Nephron (organoid): ENCODE results near the gene SLC25A30.
"Not testable (repeated sequence)": the region's sequence is repeated elsewhere in the genome, so short reads cannot be mapped to it uniquely, and the experiment has no call there.

Experiments used
- H3K27ac Mint-ChIP-seq, 3 experiments: 2 replicates each; pipeline ENCODE4 v1.8.0; 2020; ENCODE audit warnings: mixed read lengths in 3 of 3, mild to moderate bottlenecking in 2 of 3, moderate library complexity in 1 of 3
- H3K27me3 Mint-ChIP-seq: 2 replicates; pipeline ENCODE4 v1.8.0; 2021; ENCODE audit warnings: low read depth, mild to moderate bottlenecking, moderate library complexity, mixed read lengths
- H3K36me3 Mint-ChIP-seq: 2 replicates; pipeline ENCODE4 v1.8.0; 2020; ENCODE audit warnings: low read depth, mixed read lengths
- H3K4me1 Mint-ChIP-seq: 2 replicates; pipeline ENCODE4 v1.8.0; 2020; ENCODE audit warnings: mixed read lengths
- H3K4me3 Mint-ChIP-seq, 3 experiments: 2 replicates each; pipeline ENCODE4 v1.8.0; 2020; ENCODE audit warnings: mild to moderate bottlenecking in 3 of 3, mixed read lengths in 3 of 3, moderate library complexity in 2 of 3
- H3K9me3 Mint-ChIP-seq: 2 replicates; pipeline ENCODE4 v1.8.0; 2020; ENCODE audit warnings: mixed read lengths
- CTCF ChIP-seq, 3 experiments: fragments of 200-600 bp; sonication (generic); IDR thresholded peaks; one replicate each; pipeline ENCODE4 v1.5.0; 2021; ENCODE audit warnings: antibody characterized with exemption in 3 of 3; ENCODE audit not compliant: unreplicated experiment in 3 of 3

SLC25A30 gene

GRCh38 chr13:45401314-45401713 is 16.9 kb downstream of the SLC25A30 start:
- no peak for TF ChIP-seq CTCF (IDR thresholded peaks at IDR 0.05; ENCODE audit: unreplicated experiment in 3 of 3)
- Mint-ChIP-seq H3K27ac (peak overlapping the region in 1 of 3 experiments; percentile 22), H3K36me3 (peaks cover 61% of the 10 kb centered on the region), H3K4me1 (no peaks in the 10 kb centered on the region), H3K27me3 (no peaks in the 10 kb centered on the region), H3K9me3 (no peaks in the 10 kb centered on the region), H3K4me3 (no peak overlapping the region)

GRCh38 chr13:45398877-45399276 is 19.3 kb downstream of the SLC25A30 start:
- no peak overlapping the region for H3K4me3 Mint-ChIP-seq
- H3K9me3 Mint-ChIP-seq = no peaks in the 10 kb centered on the region
- H3K36me3 Mint-ChIP-seq = peaks cover 57% of the 10 kb centered on the region
- H3K4me1 Mint-ChIP-seq = peaks cover 6% of the 10 kb centered on the region
- no peak overlapping the region for H3K27ac Mint-ChIP-seq
- TF ChIP-seq CTCF (IDR thresholded peaks at IDR 0.05; ENCODE audit: unreplicated experiment in 3 of 3) = no peak
- no peaks in the 10 kb centered on the region for H3K27me3 Mint-ChIP-seq

- H3K27me3 Mint-ChIP-seq = no peaks in the 10 kb centered on the region
- peaks cover 49% of the 10 kb centered on the region for H3K36me3 Mint-ChIP-seq
Observed at GRCh38 chr13:45396533-45397095, 21.6 kb downstream of the SLC25A30 start.

GRCh38 chr13:45393941-45394570 is 24.1 kb downstream of the SLC25A30 start:
- H3K36me3 Mint-ChIP-seq = peaks cover 46% of the 10 kb centered on the region
- peak overlapping the region in 2 of 3 experiments; percentile 15 to 21 for H3K27ac Mint-ChIP-seq
- H3K9me3 Mint-ChIP-seq = no peaks in the 10 kb centered on the region
- peak; percentile 65 to 69 (median 68) for TF ChIP-seq CTCF (IDR thresholded peaks at IDR 0.05; ENCODE audit: unreplicated experiment in 3 of 3)
- no peak overlapping the region for H3K4me3 Mint-ChIP-seq
- H3K27me3 Mint-ChIP-seq = no peaks in the 10 kb centered on the region
- H3K4me1 Mint-ChIP-seq = peaks cover 21% of the 10 kb centered on the region

More at GRCh38 chr13:45396533-45397095, 21.6 kb downstream of the SLC25A30 start:
- Mint-ChIP-seq H3K27ac (no peak overlapping the region), H3K9me3 (no peaks in the 10 kb centered on the region), H3K4me3 (no peak overlapping the region), H3K4me1 (peaks cover 21% of the 10 kb centered on the region)
- TF ChIP-seq CTCF (IDR thresholded peaks at IDR 0.05; ENCODE audit: unreplicated experiment in 3 of 3) = no peak

GRCh38 chr13:45392811-45393210 is 25.4 kb downstream of the SLC25A30 start:
- no peaks in the 10 kb centered on the region for H3K27me3 Mint-ChIP-seq
- peak overlapping the region; percentile 37 to 78 (median 44) for H3K27ac Mint-ChIP-seq
- no peak overlapping the region for H3K4me3 Mint-ChIP-seq
- peaks cover 42% of the 10 kb centered on the region for H3K36me3 Mint-ChIP-seq
- peaks cover 21% of the 10 kb centered on the region for H3K4me1 Mint-ChIP-seq
- no peaks in the 10 kb centered on the region for H3K9me3 Mint-ChIP-seq
- TF ChIP-seq CTCF (IDR thresholded peaks at IDR 0.05; ENCODE audit: unreplicated experiment in 3 of 3) = no peak

- TF ChIP-seq CTCF (IDR thresholded peaks at IDR 0.05; ENCODE audit: unreplicated experiment in 3 of 3) = no peak
- H3K36me3 Mint-ChIP-seq = peaks cover 47% of the 10 kb centered on the region
- no peaks in the 10 kb centered on the region for H3K9me3 Mint-ChIP-seq
- no peak overlapping the region for H3K4me3 Mint-ChIP-seq
- H3K27me3 Mint-ChIP-seq = no peaks in the 10 kb centered on the region
- peaks cover 26% of the 10 kb centered on the region for H3K4me1 Mint-ChIP-seq
- peak overlapping the region in 2 of 3 experiments; percentile 11 to 87 for H3K27ac Mint-ChIP-seq
Observed at GRCh38 chr13:45391926-45392325, 26.2 kb downstream of the SLC25A30 start.

GRCh38 chr13:45391128-45391527 is 27.0 kb downstream of the SLC25A30 start:
- Mint-ChIP-seq H3K4me1 (peaks cover 26% of the 10 kb centered on the region), H3K36me3 (peaks cover 48% of the 10 kb centered on the region)
- H3K27ac Mint-ChIP-seq, H3K27me3 Mint-ChIP-seq, H3K4me3 Mint-ChIP-seq, H3K9me3 Mint-ChIP-seq: not testable (repeated sequence)

- H3K9me3 Mint-ChIP-seq, H3K27ac Mint-ChIP-seq, H3K4me3 Mint-ChIP-seq, H3K27me3 Mint-ChIP-seq: not testable (repeated sequence)
- Mint-ChIP-seq H3K4me1 (peaks cover 26% of the 10 kb centered on the region), H3K36me3 (peaks cover 49% of the 10 kb centered on the region)
Observed at GRCh38 chr13:45390348-45390747, 27.8 kb downstream of the SLC25A30 start.
